HL-60 (cell line): ENCODE results near the gene MOV10L1.

Experiments
- DNase-seq, 2 experiments: peaks; one replicate each; pipeline ENCODE4 v3.0.0-alpha.2; 2010 to 2020; ENCODE audit warnings: low read depth in 1 of 2, low spot score in 1 of 2
- H3K27ac ChIP-seq: fragments of 250-450 bp; sonication (Bioruptor Pico); replicated peaks from 2 replicates; pipeline ENCODE4 v1.5.1; 2020; ENCODE audit warnings: mild to moderate bottlenecking, moderate library complexity
- H3K27me3 ChIP-seq: fragments of 250-450 bp; sonication (Bioruptor Pico); 2 replicates; pipeline ENCODE4 v1.5.1; 2021; ENCODE audit warnings: mild to moderate bottlenecking, moderate library complexity; ENCODE audit not compliant: insufficient read depth, poor library complexity, severe bottlenecking
- H3K4me3 ChIP-seq: replicated peaks from 2 replicates; pipeline ENCODE4 v1.5.1; 2011; ENCODE audit warnings: mild to moderate bottlenecking, control low read depth, low read length; ENCODE audit not compliant: insufficient read depth
- CTCF ChIP-seq: IDR thresholded peaks from one replicate; pipeline ENCODE4 v1.5.1; 2011; ENCODE audit warnings: low read length, control low read depth, inconsistent platforms; ENCODE audit not compliant: insufficient read depth
- GABPA ChIP-seq: IDR thresholded peaks from 2 replicates; pipeline ENCODE4 v1.6.1; 2012; ENCODE audit warnings: low read depth
- POLR2AphosphoS5 ChIP-seq: IDR thresholded peaks from 2 replicates; pipeline ENCODE4 v1.6.1; 2012; ENCODE audit warnings: low read depth
- SPI1 ChIP-seq: IDR thresholded peaks from 2 replicates; pipeline ENCODE4 v1.6.1; 2012; ENCODE audit warnings: low read depth, mild to moderate bottlenecking, borderline replicate concordance
- TF ChIP-seq, protein P1 (sequence below): IDR thresholded peaks from 2 replicates; pipeline ENCODE4 v1.6.1; 2012; ENCODE audit warnings: low read depth; ENCODE audit not compliant: insufficient replicate concordance

The MOV10L1 gene

DNA sequence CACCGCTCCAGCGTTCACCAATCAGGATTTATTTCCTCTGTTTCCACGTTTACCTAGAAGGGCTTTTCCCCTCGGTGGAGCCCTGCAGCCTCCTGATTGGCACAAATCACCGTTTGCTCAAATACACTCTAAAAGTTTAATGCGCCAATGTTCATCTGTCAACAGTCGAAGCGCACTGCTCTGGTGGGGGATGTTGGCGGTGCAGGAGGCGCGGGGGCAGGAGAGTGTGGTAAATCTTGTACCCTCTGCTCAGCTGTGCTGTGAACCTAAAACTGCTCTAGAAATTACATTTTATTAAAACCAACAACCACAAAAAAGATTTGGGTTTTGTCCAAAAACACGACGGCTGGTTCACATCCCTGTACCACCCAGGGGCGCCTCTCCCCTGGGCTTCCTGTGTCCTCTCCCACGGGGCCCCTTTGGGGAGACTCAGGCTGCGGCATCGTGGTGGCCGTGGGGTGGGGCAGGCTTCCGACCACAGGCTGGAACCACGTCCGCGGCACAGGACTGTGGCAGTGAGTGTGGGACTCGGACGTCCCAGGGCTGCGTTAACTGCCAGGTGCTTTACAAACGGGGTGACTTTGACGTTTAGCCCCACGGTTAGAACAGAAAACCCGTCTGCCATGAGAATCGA lies 45.2 kb upstream of the MOV10L1 start:
- H3K27me3 ChIP-seq = peaks cover 12% of the 10 kb centered on the region
- DNase-seq = no peak
- TF ChIP-seq POLR2AphosphoS5 (no peak), CTCF (no peak), SPI1 (no peak), GABPA (no peak)
- TF ChIP-seq, protein P1, sequence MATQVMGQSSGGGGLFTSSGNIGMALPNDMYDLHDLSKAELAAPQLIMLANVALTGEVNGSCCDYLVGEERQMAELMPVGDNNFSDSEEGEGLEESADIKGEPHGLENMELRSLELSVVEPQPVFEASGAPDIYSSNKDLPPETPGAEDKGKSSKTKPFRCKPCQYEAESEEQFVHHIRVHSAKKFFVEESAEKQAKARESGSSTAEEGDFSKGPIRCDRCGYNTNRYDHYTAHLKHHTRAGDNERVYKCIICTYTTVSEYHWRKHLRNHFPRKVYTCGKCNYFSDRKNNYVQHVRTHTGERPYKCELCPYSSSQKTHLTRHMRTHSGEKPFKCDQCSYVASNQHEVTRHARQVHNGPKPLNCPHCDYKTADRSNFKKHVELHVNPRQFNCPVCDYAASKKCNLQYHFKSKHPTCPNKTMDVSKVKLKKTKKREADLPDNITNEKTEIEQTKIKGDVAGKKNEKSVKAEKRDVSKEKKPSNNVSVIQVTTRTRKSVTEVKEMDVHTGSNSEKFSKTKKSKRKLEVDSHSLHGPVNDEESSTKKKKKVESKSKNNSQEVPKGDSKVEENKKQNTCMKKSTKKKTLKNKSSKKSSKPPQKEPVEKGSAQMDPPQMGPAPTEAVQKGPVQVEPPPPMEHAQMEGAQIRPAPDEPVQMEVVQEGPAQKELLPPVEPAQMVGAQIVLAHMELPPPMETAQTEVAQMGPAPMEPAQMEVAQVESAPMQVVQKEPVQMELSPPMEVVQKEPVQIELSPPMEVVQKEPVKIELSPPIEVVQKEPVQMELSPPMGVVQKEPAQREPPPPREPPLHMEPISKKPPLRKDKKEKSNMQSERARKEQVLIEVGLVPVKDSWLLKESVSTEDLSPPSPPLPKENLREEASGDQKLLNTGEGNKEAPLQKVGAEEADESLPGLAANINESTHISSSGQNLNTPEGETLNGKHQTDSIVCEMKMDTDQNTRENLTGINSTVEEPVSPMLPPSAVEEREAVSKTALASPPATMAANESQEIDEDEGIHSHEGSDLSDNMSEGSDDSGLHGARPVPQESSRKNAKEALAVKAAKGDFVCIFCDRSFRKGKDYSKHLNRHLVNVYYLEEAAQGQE = no peak
- H3K27ac ChIP-seq = no peak overlapping the region
- no peak overlapping the region for H3K4me3 ChIP-seq

GRCh38 chr22:50045211-50046018 lies 44.4 kb upstream of the MOV10L1 start:
- no peak for DNase-seq
- TF ChIP-seq, protein P1 = no peak
- TF ChIP-seq GABPA = no peak
- H3K4me3 ChIP-seq = no peak overlapping the region
- no peak overlapping the region for H3K27ac ChIP-seq
- H3K27me3 ChIP-seq = peaks cover 12% of the 10 kb centered on the region

- Histone ChIP-seq H3K27me3 (peaks cover 12% of the 10 kb centered on the region), H3K27ac (no peak overlapping the region), H3K4me3 (no peak overlapping the region)
- no peak for DNase-seq
- TF ChIP-seq POLR2AphosphoS5 = no peak
- no peak for TF ChIP-seq CTCF
- TF ChIP-seq SPI1 = no peak
- TF ChIP-seq GABPA = no peak
- TF ChIP-seq, protein P1 = no peak
Measured at GRCh38 chr22:50046019-50046415, 43.8 kb upstream of the MOV10L1 start.
